Stomach smooth muscle (tissue), 2 donors: Measurements from ENCODE around the gene FOXL3.
"Not testable (repeated sequence)": the region's sequence is repeated elsewhere in the genome, so short reads cannot be mapped to it uniquely, and the experiment has no call there.

Experiments
- H3K27ac ChIP-seq: one replicate; pipeline ENCODE4 v1.7.0; 2013; ENCODE audit warnings: mild to moderate bottlenecking, low read length, inconsistent platforms
- H3K27me3 ChIP-seq, 2 donors: one replicate each; pipeline ENCODE4 v1.7.0; 2013; ENCODE audit warnings: low read length in 2 of 2; ENCODE audit not compliant: insufficient read depth in 2 of 2, control insufficient read depth in 1 of 2
- H3K36me3 ChIP-seq, 2 donors: one replicate each; pipeline ENCODE4 v1.7.0; 2013; ENCODE audit warnings: low read length in 2 of 2; ENCODE audit not compliant: control insufficient read depth in 2 of 2, insufficient read depth in 2 of 2
- H3K4me1 ChIP-seq: one replicate; pipeline ENCODE4 v1.7.0; 2013; ENCODE audit warnings: low read length; ENCODE audit not compliant: control insufficient read depth, insufficient read depth
- H3K4me3 ChIP-seq, 2 donors: one replicate each; pipeline ENCODE4 v1.7.0; 2013; ENCODE audit warnings: low read length in 2 of 2
- H3K9ac ChIP-seq, 2 donors: one replicate each; pipeline ENCODE4 v1.7.0; 2013; ENCODE audit warnings: low read length in 2 of 2, mild to moderate bottlenecking in 1 of 2
- H3K9me3 ChIP-seq, 2 donors: one replicate each; pipeline ENCODE4 v1.7.0; 2013; ENCODE audit warnings: low read length in 2 of 2; ENCODE audit not compliant: control insufficient read depth in 2 of 2
- donor health status: healthy.
- donor health status: Pancreatic carcinoma.

Gene FOXL3

GRCh38 chr7:262251-262572 is 27.8 kb upstream of the FOXL3 start:
- Histone ChIP-seq H3K36me3 (peaks cover 32% of the 10 kb centered on the region in 2 donors), H3K27ac (no peak overlapping the region), H3K9me3 (peaks cover 0 to 7% of the 10 kb centered on the region in 2 donors), H3K9ac (no peak overlapping the region), H3K4me3 (no peak overlapping the region), H3K4me1 (no peaks in the 10 kb centered on the region), H3K27me3 (no peaks in the 10 kb centered on the region)

DNA sequence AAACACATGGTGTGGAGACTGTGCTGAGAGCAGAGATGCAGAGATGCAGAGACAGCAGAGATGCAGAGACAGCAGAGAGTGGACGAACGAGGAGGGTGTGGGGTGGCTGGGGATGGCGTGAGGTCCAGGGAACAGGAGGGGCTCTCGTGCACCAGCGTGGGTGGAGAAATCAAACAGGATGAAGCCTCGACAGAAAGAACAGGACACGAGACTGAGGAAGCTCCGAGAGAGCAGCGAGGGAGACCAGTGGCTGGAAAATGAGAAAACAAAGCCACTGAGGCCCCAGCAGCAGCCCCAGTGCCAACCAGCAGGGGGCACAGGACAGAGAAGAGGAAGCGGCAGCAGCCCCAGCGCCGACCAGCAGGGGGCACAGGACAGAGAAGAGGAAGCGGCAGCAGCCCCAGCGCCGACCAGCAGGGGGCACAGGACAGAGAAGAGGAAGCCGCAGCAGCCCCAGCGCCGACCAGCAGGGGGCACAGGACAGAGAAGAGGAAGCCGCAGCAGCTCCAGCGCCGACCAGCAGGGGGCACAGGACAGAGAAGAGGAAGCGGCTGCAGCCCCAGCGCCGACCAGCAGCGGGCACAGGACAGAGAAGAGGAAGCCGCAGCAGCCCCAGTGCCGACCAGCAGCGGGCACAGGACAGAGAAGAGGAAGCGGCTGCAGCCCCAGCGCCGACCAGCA is 27.2 kb upstream of the FOXL3 start:
- peaks cover 28 to 30% of the 10 kb centered on the region in 2 donors for H3K36me3 ChIP-seq

GRCh38 chr7:263483-264351 is 26.3 kb upstream of the FOXL3 start:
- not testable (repeated sequence) for H3K27ac ChIP-seq, H3K4me3 ChIP-seq, H3K9me3 ChIP-seq

More for the DNA sequence above, 27.2 kb upstream of the FOXL3 start:
- H3K9ac ChIP-seq, H3K4me3 ChIP-seq, H3K27ac ChIP-seq, H3K9me3 ChIP-seq, H3K4me1 ChIP-seq, H3K27me3 ChIP-seq: not testable (repeated sequence)

DNA sequence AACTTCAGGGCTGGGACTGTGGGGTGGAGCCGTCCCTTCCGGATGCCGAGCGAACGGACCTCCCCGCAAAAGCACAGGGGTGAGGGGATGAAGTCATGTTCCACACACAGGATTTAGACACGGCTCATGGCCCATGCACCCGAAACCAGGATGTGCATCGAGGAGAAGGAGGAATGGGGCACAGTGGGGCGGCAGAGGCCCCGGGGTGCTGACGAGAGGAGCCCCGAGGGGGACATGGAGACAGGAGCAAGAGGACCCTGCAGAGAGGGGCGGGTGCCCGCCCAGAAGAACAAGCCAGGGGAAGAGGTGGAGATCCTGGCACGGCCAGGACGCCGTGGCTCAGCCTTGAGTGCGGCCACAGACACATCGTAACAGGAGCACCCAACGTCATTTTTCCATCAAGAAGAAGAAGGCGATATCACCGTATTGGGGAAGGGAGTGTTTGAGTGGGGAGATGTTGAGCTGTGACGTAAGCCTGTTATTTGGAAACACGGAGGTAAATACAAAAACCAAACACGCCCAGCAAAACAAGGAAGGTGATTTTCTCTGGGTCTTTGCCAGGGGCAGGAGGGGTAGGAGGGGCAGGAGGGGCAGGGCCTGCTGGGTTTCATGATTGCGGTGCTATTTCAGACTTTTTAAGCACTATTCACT is 25.3 kb upstream of the FOXL3 start:
- Histone ChIP-seq H3K27ac (no peak overlapping the region), H3K4me3 (no peak overlapping the region), H3K9ac (no peak overlapping the region), H3K36me3 (peaks cover 15 to 18% of the 10 kb centered on the region in 2 donors), H3K27me3 (no peaks in the 10 kb centered on the region), H3K4me1 (no peaks in the 10 kb centered on the region), H3K9me3 (peaks cover 0 to 7% of the 10 kb centered on the region in 2 donors)

More at GRCh38 chr7:263483-264351, 26.3 kb upstream of the FOXL3 start:
- H3K36me3 ChIP-seq = peaks cover 25 to 27% of the 10 kb centered on the region in 2 donors
- H3K4me1 ChIP-seq, H3K27me3 ChIP-seq, H3K9ac ChIP-seq: not testable (repeated sequence)

GRCh38 chr7:265192-265997 is 24.6 kb upstream of the FOXL3 start:
- no peak overlapping the region for H3K27ac ChIP-seq
- H3K4me1 ChIP-seq = no peaks in the 10 kb centered on the region
- no peak overlapping the region for H3K4me3 ChIP-seq
- H3K9me3 ChIP-seq = peaks cover 0 to 7% of the 10 kb centered on the region in 2 donors
- H3K36me3 ChIP-seq = peaks cover 9 to 11% of the 10 kb centered on the region in 2 donors
- H3K9ac ChIP-seq = no peak overlapping the region
- H3K27me3 ChIP-seq = no peaks in the 10 kb centered on the region

- Histone ChIP-seq H3K9ac (no peak overlapping the region), H3K4me1 (no peaks in the 10 kb centered on the region), H3K4me3 (no peak overlapping the region), H3K9me3 (peaks cover 0 to 7% of the 10 kb centered on the region in 2 donors), H3K27me3 (no peaks in the 10 kb centered on the region), H3K36me3 (peaks cover under 1 to 5% of the 10 kb centered on the region in 2 donors), H3K27ac (no peak overlapping the region)
Measured at GRCh38 chr7:265998-266850, 23.7 kb upstream of the FOXL3 start.

DNA sequence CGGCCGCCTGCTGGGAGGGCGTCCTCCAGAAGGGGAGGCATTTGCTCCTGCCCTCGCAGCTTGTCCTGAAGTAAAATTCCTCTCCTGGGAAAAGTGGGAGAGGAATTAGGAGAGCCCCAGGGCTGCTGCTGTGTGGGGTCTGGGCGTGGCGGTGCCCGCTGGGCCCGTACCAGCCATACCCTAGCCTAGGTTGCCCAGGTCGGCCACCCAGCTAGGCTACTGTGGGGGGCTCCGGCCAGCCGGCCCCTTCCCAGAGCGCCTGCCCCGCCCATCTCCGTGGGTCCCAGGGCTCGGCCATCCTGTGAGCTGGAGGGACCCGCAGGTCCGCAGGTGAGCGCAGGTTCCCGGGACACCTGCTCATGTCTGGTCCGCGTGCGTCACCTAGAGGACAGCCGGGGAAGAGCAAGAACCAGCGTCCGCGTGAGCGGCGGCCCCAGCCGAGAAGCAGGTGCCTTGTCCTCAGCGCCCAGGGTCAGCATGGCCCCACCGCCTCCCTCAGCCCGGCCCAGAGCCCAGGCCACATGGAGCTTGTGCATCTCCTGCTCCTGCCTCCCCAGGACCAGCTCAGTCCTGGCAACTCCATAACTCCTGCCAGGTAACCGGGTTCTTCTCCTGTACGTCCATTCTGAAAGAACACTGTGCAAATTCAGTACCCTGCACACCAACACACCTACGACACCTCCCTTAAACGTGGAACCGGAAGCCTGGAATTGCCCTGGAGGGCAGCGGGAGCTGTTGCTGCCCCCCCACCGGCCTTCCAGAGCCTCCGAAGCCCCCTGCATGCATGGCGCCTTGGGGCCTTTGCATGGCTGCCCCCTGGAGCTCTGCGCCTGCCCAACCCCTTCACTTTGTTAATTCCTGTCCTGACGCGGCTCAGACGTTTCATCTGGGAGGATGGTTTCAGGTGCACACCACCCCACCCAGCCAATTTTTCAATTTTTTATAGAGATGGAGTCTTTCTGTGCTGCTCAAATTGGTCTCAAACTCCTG is 22.8 kb upstream of the FOXL3 start:
- no peaks in the 10 kb centered on the region for H3K36me3 ChIP-seq
- H3K4me3 ChIP-seq = no peak overlapping the region
- peaks cover 0 to 3% of the 10 kb centered on the region in 2 donors for H3K9me3 ChIP-seq
- no peak overlapping the region for H3K27ac ChIP-seq
- no peak overlapping the region for H3K9ac ChIP-seq
- H3K4me1 ChIP-seq = no peaks in the 10 kb centered on the region
- no peaks in the 10 kb centered on the region for H3K27me3 ChIP-seq

GRCh38 chr7:268991-269390 is 21.0 kb upstream of the FOXL3 start:
- Histone ChIP-seq H3K9me3 (peaks cover 0 to 12% of the 10 kb centered on the region in 2 donors), H3K27me3 (no peaks in the 10 kb centered on the region), H3K27ac (no peak overlapping the region), H3K4me1 (no peaks in the 10 kb centered on the region), H3K9ac (no peak overlapping the region), H3K4me3 (no peak overlapping the region), H3K36me3 (no peaks in the 10 kb centered on the region)

GRCh38 chr7:269721-270120 is 20.2 kb upstream of the FOXL3 start:
- Histone ChIP-seq H3K36me3 (no peaks in the 10 kb centered on the region), H3K9me3 (peaks cover 0 to 12% of the 10 kb centered on the region in 2 donors), H3K27me3 (no peaks in the 10 kb centered on the region), H3K4me1 (no peaks in the 10 kb centered on the region), H3K9ac (no peak overlapping the region), H3K27ac (no peak overlapping the region), H3K4me3 (no peak overlapping the region)
